ENCODE measurements around the gene STMN3. TPM values are rescaled to one million over a fixed set of nuclear protein-coding genes. Genes with fewer than 3 reads are reported as not detected.
A peak's percentile ranks its signal among the peaks of the same experiment; 100 is the strongest.
"Not testable (repeated sequence)": the region's sequence is repeated elsewhere in the genome, so short reads cannot be mapped to it uniquely, and the experiment has no call there.

The STMN3 gene
- total RNA-seq, 1 donor from 2014 or later: 4.3 TPM

- no peak for ATAC-seq (ENCODE audit: poor library complexity)
- DNase-seq: no peak
These were observed 50.9 kb downstream of the STMN3 start for GRCh38 chr20:63602321-63602720.

GRCh38 chr20:63601679-63602078 lies 51.5 kb downstream of the STMN3 start:
- DNase-seq; ATAC-seq (ENCODE audit: poor library complexity); intact Hi-C loops (cut with DNase I): not testable (repeated sequence)

More at GRCh38 chr20:63602321-63602720, 50.9 kb downstream of the STMN3 start:
- intact Hi-C loops (cut with DNase I): no loop called here

GRCh38 chr20:63599396-63600050 lies 53.7 kb downstream of the STMN3 start:
- DNase-seq (no peak), ATAC-seq (ENCODE audit: poor library complexity) (no peak)
- intact Hi-C loops (cut with DNase I): no loop called here

GRCh38 chr20:63598479-63599395 lies 54.5 kb downstream of the STMN3 start:
- no peak for ATAC-seq (ENCODE audit: poor library complexity)
- intact Hi-C loops (cut with DNase I): no loop called here
- DNase-seq: no peak

GRCh38 chr20:63597651-63598478 lies 55.4 kb downstream of the STMN3 start:
- ATAC-seq (ENCODE audit: poor library complexity) (no peak), DNase-seq (no peak)
- intact Hi-C loops (cut with DNase I): no loop called here

GRCh38 chr20:63596423-63596822 lies 56.8 kb downstream of the STMN3 start:
- intact Hi-C loops (cut with DNase I): no loop called here
- peak; percentile 26 for DNase-seq
- no peak for ATAC-seq (ENCODE audit: poor library complexity)

GRCh38 chr20:63595416-63596127 lies 57.7 kb downstream of the STMN3 start:
- peak; percentile 13 for DNase-seq
- no peak for ATAC-seq (ENCODE audit: poor library complexity)
- intact Hi-C loops (cut with DNase I): no loop called here

- ATAC-seq (ENCODE audit: poor library complexity) (no peak), DNase-seq (peak; percentile 30)
- intact Hi-C loops (cut with DNase I): no loop called here
These were observed 59.1 kb downstream of the STMN3 start for GRCh38 chr20:63594043-63594561.

- DNase-seq: peak; percentile 34
- ATAC-seq (ENCODE audit: poor library complexity): peak; percentile 20
- intact Hi-C loops (cut with DNase I): no loop called here
These were observed 60.6 kb downstream of the STMN3 start for GRCh38 chr20:63592661-63593060.

GRCh38 chr20:63591786-63592355 lies 61.4 kb downstream of the STMN3 start:
- DNase-seq (peak; percentile 20), ATAC-seq (ENCODE audit: poor library complexity) (no peak)
- intact Hi-C loops (cut with DNase I): no loop called here

- intact Hi-C loops (cut with DNase I): no loop called here
- ATAC-seq (ENCODE audit: poor library complexity) (no peak), DNase-seq (no peak)
These were observed 62.1 kb downstream of the STMN3 start for GRCh38 chr20:63591147-63591533.

GRCh38 chr20:63590218-63591146 lies 62.7 kb downstream of the STMN3 start:
- DNase-seq (peak; percentile 26), ATAC-seq (ENCODE audit: poor library complexity) (no peak)
- intact Hi-C loops (cut with DNase I): no loop called here

Other genes starting within 250 kb of the STMN3 start
- gene KCNQ2, start 180.8 kb downstream of the STMN3 start, total RNA-seq: 0.89 TPM
- 1,229 TPM for gene EEF1A2, start 154.3 kb downstream of the STMN3 start, total RNA-seq
- 246 TPM for gene PPDPF, start 132.7 kb downstream of the STMN3 start, total RNA-seq
- gene PTK6, start 116.0 kb downstream of the STMN3 start, total RNA-seq: 0.13 TPM
- not detected for gene SRMS, start 105.7 kb downstream of the STMN3 start, total RNA-seq
- 0.11 TPM for gene FNDC11, start 99.3 kb downstream of the STMN3 start, total RNA-seq
- gene HELZ2, start 79.2 kb downstream of the STMN3 start, total RNA-seq: 9.7 TPM
- 5.5 TPM for gene GMEB2, start 26.3 kb downstream of the STMN3 start, total RNA-seq
- 7.3 TPM for gene RTEL1, start 4.9 kb upstream of the STMN3 start, total RNA-seq
- gene TNFRSF6B, start 43.2 kb upstream of the STMN3 start, total RNA-seq: 0.32 TPM
- gene ARFRP1, start 54.6 kb upstream of the STMN3 start, total RNA-seq: 32.2 TPM
- 16.0 TPM for gene ZGPAT, start 54.6 kb upstream of the STMN3 start, total RNA-seq
- gene LIME1, start 83.2 kb upstream of the STMN3 start, total RNA-seq: 1.6 TPM
- 95.0 TPM for gene SLC2A4RG, start 86.4 kb upstream of the STMN3 start, total RNA-seq
- gene ZBTB46, start 177.8 kb upstream of the STMN3 start, total RNA-seq: 13.5 TPM
- not detected for gene ABHD16B, start 208.1 kb upstream of the STMN3 start, total RNA-seq
- gene TPD52L2, start 211.8 kb upstream of the STMN3 start, total RNA-seq: 69.0 TPM
- 42.3 TPM for gene DNAJC5, start 241.7 kb upstream of the STMN3 start, total RNA-seq